WTC11 (cell line): ENCODE results near the gene RAI1. TPM values are rescaled to one million over a fixed set of nuclear protein-coding genes. Genes with fewer than 3 reads are reported as not detected.
A peak's percentile ranks its signal among the peaks of the same experiment; 100 is the strongest.

Experiments used
- ATAC-seq: fragments of 200-7000 bp; cut with Tn5 transposase; 2 replicates; pipeline ENCODE4 v1.10.0; 2021; ENCODE audit warnings: mild to moderate bottlenecking, moderate library complexity
- CTCF ChIA-PET: fragments of 300-600 bp; sonication (Branson Sonifier 250); formaldehyde crosslinking; loops from one replicate; lab custom pipeline; 2021; ENCODE audit warnings: antibody characterized with exemption; lab: Charles Lee
- POLR2A ChIA-PET: fragments of 350-600 bp; sonication (Branson Sonifier 250); formaldehyde crosslinking; loops from one replicate; lab custom pipeline; 2021; ENCODE audit warnings: antibody characterized with exemption; lab: Charles Lee
- DNase-seq: peaks from one replicate; pipeline ENCODE4 v3.0.0; 2021; ENCODE audit warnings: low spot score
- H3K27ac Mint-ChIP-seq: 2 replicates; pipeline ENCODE4 v1.8.0; 2021; ENCODE audit warnings: mixed read lengths
- H3K27me3 Mint-ChIP-seq: 2 replicates; pipeline ENCODE4 v1.8.0; 2021; ENCODE audit warnings: low read depth, mild to moderate bottlenecking, moderate library complexity, mixed read lengths
- H3K36me3 Mint-ChIP-seq: 2 replicates; pipeline ENCODE4 v1.8.0; 2021; ENCODE audit warnings: mixed read lengths
- H3K4me1 Mint-ChIP-seq: 2 replicates; pipeline ENCODE4 v1.8.0; 2022; ENCODE audit warnings: mixed read lengths
- H3K4me3 Mint-ChIP-seq: 2 replicates; pipeline ENCODE4 v1.8.0; 2021; ENCODE audit warnings: mild to moderate bottlenecking, moderate library complexity, mixed read lengths
- H3K9me3 Mint-ChIP-seq: 2 replicates; pipeline ENCODE4 v1.8.0; 2021; ENCODE audit warnings: mixed read lengths
- ARID4B ChIP-seq: sonication (generic); formaldehyde crosslinking; IDR thresholded peaks from 2 replicates; pipeline ENCODE4 v1.8.0; 2023; ENCODE audit warnings: missing genetic modification reagents, mild to moderate bottlenecking, borderline replicate concordance
- CREM ChIP-seq: sonication (generic); formaldehyde crosslinking; IDR thresholded peaks from 2 replicates; pipeline ENCODE4 v1.8.1; 2022; ENCODE audit warnings: mild to moderate bottlenecking, missing genetic modification reagents, moderate library complexity
- ETV6 ChIP-seq: sonication (generic); formaldehyde crosslinking; IDR thresholded peaks from 2 replicates; pipeline ENCODE4 v1.8.1; 2022; ENCODE audit warnings: mild to moderate bottlenecking, missing genetic modification reagents
- HMGA2 ChIP-seq: fragments of 250-450 bp; sonication (Bioruptor Pico); IDR thresholded peaks from 2 replicates; pipeline ENCODE4 v1.4.0; 2021; ENCODE audit warnings: mild to moderate bottlenecking, moderate library complexity
- NR3C1 ChIP-seq: sonication (generic); formaldehyde crosslinking; conservative IDR thresholded peaks from 2 replicates; pipeline ENCODE4 v1.8.1; 2023; ENCODE audit warnings: low read depth, mild to moderate bottlenecking, missing genetic modification reagents
- TEAD1 ChIP-seq: sonication (generic); formaldehyde crosslinking; IDR thresholded peaks from 2 replicates; pipeline ENCODE4 v1.8.0; 2022; ENCODE audit warnings: mild to moderate bottlenecking, missing genetic modification reagents
- TEAD4 ChIP-seq: sonication (generic); formaldehyde crosslinking; IDR thresholded peaks from 2 replicates; pipeline ENCODE4 v1.8.0; 2022; ENCODE audit warnings: mild to moderate bottlenecking, missing genetic modification reagents
- TP53 ChIP-seq: sonication (generic); formaldehyde crosslinking; IDR thresholded peaks from 2 replicates; pipeline ENCODE4 v1.8.1; 2023; ENCODE audit warnings: mild to moderate bottlenecking, missing genetic modification reagents
- ZNF263 ChIP-seq: sonication (generic); formaldehyde crosslinking; IDR thresholded peaks from 2 replicates; pipeline ENCODE4 v1.8.1; 2022; ENCODE audit warnings: low read depth, mild to moderate bottlenecking, moderate library complexity, missing genetic modification reagents
- ZNF396 ChIP-seq: fragments of 250-450 bp; sonication (Bioruptor Pico); IDR thresholded peaks from 2 replicates; pipeline ENCODE4 v1.8.0; 2021; ENCODE audit warnings: mild to moderate bottlenecking, moderate library complexity, borderline replicate concordance
- ZNF423 ChIP-seq: fragments of 250-450 bp; sonication (Bioruptor Pico); IDR thresholded peaks from 2 replicates; pipeline ENCODE4 v2.1.2; 2022; ENCODE audit warnings: mild to moderate bottlenecking, moderate library complexity
- total RNA-seq: library from RNA; stranded (reverse); gene quantifications from 3 replicates; pipeline ENCODE4 v1.2.3, GENCODE V29; 2021
- TF ChIP-seq, protein P1 (sequence below): sonication (generic); formaldehyde crosslinking; IDR thresholded peaks from 2 replicates; pipeline ENCODE4 v1.8.1; 2023; ENCODE audit warnings: mild to moderate bottlenecking, missing genetic modification reagents
- TF ChIP-seq, protein P2 (sequence below): sonication (generic); formaldehyde crosslinking; IDR thresholded peaks from 2 replicates; pipeline ENCODE4 v1.8.0; 2022; ENCODE audit warnings: missing genetic modification reagents
- TF ChIP-seq, protein P3 (sequence below): fragments of 250-450 bp; sonication (Bioruptor Pico); IDR thresholded peaks from 2 replicates; pipeline ENCODE4 v1.9.0; 2021; ENCODE audit warnings: mild to moderate bottlenecking, borderline replicate concordance
- TF ChIP-seq, protein P4 (sequence below): sonication (generic); formaldehyde crosslinking; IDR thresholded peaks from 2 replicates; pipeline ENCODE4 v1.8.0; 2022; ENCODE audit warnings: mild to moderate bottlenecking, missing genetic modification reagents

The RAI1 gene
- total RNA-seq, 1 experiment from 2014 or later = 12.7 TPM

- ATAC-seq (no peak), DNase-seq (no peak)
- Mint-ChIP-seq H3K27me3 (peaks cover 27% of the 10 kb centered on the region), H3K9me3 (no peaks in the 10 kb centered on the region), H3K27ac (no peak overlapping the region), H3K36me3 (no peaks in the 10 kb centered on the region), H3K4me1 (peaks cover 36% of the 10 kb centered on the region), H3K4me3 (no peak overlapping the region)
- ChIA-PET CTCF (interaction anchor here (0.8 to 1.6 kb wide), 2 partner anchors 14 to 16 kb away, joined by 3 to 4 read pairs; no protein-coding TSS in a partner anchor), POLR2A (interaction anchor here (0.6 kb wide), 1 partner anchor 466 kb away, joined by 4 read pairs; no protein-coding TSS in a partner anchor)
- TF ChIP-seq, protein P1, sequence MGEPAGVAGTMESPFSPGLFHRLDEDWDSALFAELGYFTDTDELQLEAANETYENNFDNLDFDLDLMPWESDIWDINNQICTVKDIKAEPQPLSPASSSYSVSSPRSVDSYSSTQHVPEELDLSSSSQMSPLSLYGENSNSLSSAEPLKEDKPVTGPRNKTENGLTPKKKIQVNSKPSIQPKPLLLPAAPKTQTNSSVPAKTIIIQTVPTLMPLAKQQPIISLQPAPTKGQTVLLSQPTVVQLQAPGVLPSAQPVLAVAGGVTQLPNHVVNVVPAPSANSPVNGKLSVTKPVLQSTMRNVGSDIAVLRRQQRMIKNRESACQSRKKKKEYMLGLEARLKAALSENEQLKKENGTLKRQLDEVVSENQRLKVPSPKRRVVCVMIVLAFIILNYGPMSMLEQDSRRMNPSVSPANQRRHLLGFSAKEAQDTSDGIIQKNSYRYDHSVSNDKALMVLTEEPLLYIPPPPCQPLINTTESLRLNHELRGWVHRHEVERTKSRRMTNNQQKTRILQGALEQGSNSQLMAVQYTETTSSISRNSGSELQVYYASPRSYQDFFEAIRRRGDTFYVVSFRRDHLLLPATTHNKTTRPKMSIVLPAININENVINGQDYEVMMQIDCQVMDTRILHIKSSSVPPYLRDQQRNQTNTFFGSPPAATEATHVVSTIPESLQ (CRISPR knock-in tag) = no peak
- TF ChIP-seq, protein P2, sequence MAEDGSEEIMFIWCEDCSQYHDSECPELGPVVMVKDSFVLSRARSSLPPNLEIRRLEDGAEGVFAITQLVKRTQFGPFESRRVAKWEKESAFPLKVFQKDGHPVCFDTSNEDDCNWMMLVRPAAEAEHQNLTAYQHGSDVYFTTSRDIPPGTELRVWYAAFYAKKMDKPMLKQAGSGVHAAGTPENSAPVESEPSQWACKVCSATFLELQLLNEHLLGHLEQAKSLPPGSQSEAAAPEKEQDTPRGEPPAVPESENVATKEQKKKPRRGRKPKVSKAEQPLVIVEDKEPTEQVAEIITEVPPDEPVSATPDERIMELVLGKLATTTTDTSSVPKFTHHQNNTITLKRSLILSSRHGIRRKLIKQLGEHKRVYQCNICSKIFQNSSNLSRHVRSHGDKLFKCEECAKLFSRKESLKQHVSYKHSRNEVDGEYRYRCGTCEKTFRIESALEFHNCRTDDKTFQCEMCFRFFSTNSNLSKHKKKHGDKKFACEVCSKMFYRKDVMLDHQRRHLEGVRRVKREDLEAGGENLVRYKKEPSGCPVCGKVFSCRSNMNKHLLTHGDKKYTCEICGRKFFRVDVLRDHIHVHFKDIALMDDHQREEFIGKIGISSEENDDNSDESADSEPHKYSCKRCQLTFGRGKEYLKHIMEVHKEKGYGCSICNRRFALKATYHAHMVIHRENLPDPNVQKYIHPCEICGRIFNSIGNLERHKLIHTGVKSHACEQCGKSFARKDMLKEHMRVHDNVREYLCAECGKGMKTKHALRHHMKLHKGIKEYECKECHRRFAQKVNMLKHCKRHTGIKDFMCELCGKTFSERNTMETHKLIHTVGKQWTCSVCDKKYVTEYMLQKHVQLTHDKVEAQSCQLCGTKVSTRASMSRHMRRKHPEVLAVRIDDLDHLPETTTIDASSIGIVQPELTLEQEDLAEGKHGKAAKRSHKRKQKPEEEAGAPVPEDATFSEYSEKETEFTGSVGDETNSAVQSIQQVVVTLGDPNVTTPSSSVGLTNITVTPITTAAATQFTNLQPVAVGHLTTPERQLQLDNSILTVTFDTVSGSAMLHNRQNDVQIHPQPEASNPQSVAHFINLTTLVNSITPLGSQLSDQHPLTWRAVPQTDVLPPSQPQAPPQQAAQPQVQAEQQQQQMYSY (CRISPR knock-in tag) = peak; percentile 48
Measured at GRCh38 chr17:17795946-17796786, 114.9 kb downstream of the RAI1 start.

DNA sequence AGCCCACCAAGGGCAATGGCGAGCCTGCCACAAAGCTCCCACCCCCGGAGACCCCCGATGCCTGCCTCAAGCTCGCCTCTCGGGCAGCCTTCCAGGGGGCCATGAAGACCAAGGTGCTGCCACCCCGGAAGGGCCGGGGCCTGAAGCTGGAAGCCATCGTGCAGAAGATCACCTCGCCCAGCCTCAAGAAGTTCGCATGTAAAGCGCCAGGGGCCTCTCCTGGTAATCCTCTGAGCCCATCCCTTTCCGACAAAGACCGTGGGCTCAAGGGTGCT lies 115.5 kb downstream of the RAI1 start:
- no peak for ATAC-seq
- Mint-ChIP-seq H3K27ac (no peak overlapping the region), H3K4me3 (no peak overlapping the region), H3K4me1 (peaks cover 33% of the 10 kb centered on the region), H3K27me3 (peaks cover 22% of the 10 kb centered on the region), H3K36me3 (no peaks in the 10 kb centered on the region), H3K9me3 (no peaks in the 10 kb centered on the region)
- no peak for DNase-seq
- ChIA-PET CTCF (interaction anchor here (0.8 to 1.6 kb wide), 2 partner anchors 13 to 16 kb away, joined by 3 to 4 read pairs; no protein-coding TSS in a partner anchor), POLR2A (interaction anchor here (0.6 kb wide), 1 partner anchor 466 kb away, joined by 4 read pairs; no protein-coding TSS in a partner anchor)
- TF ChIP-seq NR3C1 (CRISPR knock-in tag) (no peak), ARID4B (CRISPR knock-in tag) (no peak), ZNF423 (no peak), ZNF263 (CRISPR knock-in tag) (no peak), CREM (CRISPR knock-in tag) (no peak), TEAD1 (CRISPR knock-in tag) (no peak), ETV6 (CRISPR knock-in tag) (no peak), ZNF396 (CRISPR knock-in tag) (no peak), TP53 (CRISPR knock-in tag) (no peak), TEAD4 (CRISPR knock-in tag) (no peak), HMGA2 (no peak)
- TF ChIP-seq, protein P3, sequence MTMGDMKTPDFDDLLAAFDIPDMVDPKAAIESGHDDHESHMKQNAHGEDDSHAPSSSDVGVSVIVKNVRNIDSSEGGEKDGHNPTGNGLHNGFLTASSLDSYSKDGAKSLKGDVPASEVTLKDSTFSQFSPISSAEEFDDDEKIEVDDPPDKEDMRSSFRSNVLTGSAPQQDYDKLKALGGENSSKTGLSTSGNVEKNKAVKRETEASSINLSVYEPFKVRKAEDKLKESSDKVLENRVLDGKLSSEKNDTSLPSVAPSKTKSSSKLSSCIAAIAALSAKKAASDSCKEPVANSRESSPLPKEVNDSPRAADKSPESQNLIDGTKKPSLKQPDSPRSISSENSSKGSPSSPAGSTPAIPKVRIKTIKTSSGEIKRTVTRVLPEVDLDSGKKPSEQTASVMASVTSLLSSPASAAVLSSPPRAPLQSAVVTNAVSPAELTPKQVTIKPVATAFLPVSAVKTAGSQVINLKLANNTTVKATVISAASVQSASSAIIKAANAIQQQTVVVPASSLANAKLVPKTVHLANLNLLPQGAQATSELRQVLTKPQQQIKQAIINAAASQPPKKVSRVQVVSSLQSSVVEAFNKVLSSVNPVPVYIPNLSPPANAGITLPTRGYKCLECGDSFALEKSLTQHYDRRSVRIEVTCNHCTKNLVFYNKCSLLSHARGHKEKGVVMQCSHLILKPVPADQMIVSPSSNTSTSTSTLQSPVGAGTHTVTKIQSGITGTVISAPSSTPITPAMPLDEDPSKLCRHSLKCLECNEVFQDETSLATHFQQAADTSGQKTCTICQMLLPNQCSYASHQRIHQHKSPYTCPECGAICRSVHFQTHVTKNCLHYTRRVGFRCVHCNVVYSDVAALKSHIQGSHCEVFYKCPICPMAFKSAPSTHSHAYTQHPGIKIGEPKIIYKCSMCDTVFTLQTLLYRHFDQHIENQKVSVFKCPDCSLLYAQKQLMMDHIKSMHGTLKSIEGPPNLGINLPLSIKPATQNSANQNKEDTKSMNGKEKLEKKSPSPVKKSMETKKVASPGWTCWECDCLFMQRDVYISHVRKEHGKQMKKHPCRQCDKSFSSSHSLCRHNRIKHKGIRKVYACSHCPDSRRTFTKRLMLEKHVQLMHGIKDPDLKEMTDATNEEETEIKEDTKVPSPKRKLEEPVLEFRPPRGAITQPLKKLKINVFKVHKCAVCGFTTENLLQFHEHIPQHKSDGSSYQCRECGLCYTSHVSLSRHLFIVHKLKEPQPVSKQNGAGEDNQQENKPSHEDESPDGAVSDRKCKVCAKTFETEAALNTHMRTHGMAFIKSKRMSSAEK (CRISPR knock-in tag) = no peak
- TF ChIP-seq, protein P4, sequence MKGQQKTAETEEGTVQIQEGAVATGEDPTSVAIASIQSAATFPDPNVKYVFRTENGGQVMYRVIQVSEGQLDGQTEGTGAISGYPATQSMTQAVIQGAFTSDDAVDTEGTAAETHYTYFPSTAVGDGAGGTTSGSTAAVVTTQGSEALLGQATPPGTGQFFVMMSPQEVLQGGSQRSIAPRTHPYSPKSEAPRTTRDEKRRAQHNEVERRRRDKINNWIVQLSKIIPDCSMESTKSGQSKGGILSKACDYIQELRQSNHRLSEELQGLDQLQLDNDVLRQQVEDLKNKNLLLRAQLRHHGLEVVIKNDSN (CRISPR knock-in tag) = no peak
